Fibroblast of lung (primary cell): ENCODE data around the gene ZNF385B.

ENCODE experiments used
- CTCF ChIP-seq, 2 donors: IDR thresholded peaks in 1 of 2; conservative IDR thresholded peaks in 1 of 2; 1 replicate in 1 of 2; 2 replicates in 1 of 2; pipeline ENCODE4 v1.5.1; 2011 to 2012; ENCODE audit warnings: low read length in 2 of 2, control low read depth in 1 of 2, inconsistent platforms in 1 of 2, low read depth in 1 of 2, mild to moderate bottlenecking in 1 of 2
- EZH2 ChIP-seq: IDR thresholded peaks from 2 replicates; pipeline ENCODE4 v1.5.1; 2012; ENCODE audit warnings: low read length, control low read depth, mild to moderate bottlenecking; ENCODE audit errors: missing control alignments

GRCh38 chr2:179646173-179646769 lies 215.1 kb downstream of the ZNF385B start:
- TF ChIP-seq CTCF (conservative IDR thresholded peaks at IDR 0.05 in 1 of 2, IDR thresholded peaks at IDR 0.05 in 1 of 2; ENCODE audit: low read depth in 1 of 2, low read length in 2 of 2) (no peak), EZH2 (no peak)
